HepG2 (cell line): Measurements from ENCODE around the gene MAP3K9. TPM values are rescaled to one million over a fixed set of nuclear protein-coding genes. Genes with fewer than 3 reads are reported as not detected.

Experiments used
- ATAC-seq: fragments of 200-7000 bp; cut with Tn5 transposase; 3 replicates; pipeline ENCODE4 v1.9.1; 2020; ENCODE audit warnings: mild to moderate bottlenecking, moderate library complexity
- BruUV-seq: library from RNA; stranded (reverse); fragments of 400-500 nt; replicated peaks from 2 replicates; lab custom pipeline; 2021; lab: Mats Ljungman, UMichigan
- CTCF ChIA-PET: fragments of 300-600 bp; formaldehyde crosslinking; extraction: SDS; loops from one replicate; lab custom pipeline; 2021; ENCODE audit warnings: low total read pairs, inconsistent platforms, low intra/inter-chr PET ratio; lab: Yijun Ruan, JAX
- POLR2A ChIA-PET: fragments of 350-600 bp; sonication (Branson Sonifier 250); formaldehyde crosslinking; loops from one replicate; lab custom pipeline; 2020; ENCODE audit warnings: antibody characterized with exemption, inconsistent platforms; lab: Yijun Ruan, JAX
- DNase-seq: peaks from one replicate; pipeline ENCODE4 v3.0.0-alpha.2; 2015; ENCODE audit warnings: low spot score
- FAIRE-seq: peaks from 3 replicates; lab custom pipeline; 2011; peaks lifted over from hg19 to GRCh38; lab: Jason Lieb, UNC
- H2AFZ ChIP-seq: one replicate; pipeline ENCODE4 v1.6.1; 2011; ENCODE audit warnings: low read length, inconsistent platforms
- H3K27ac ChIP-seq: fragments of 300-600 bp; 3 replicates; pipeline ENCODE4 v1.8.0; 2011; ENCODE audit warnings: mixed run types, mild to moderate bottlenecking, mixed read lengths, low read length, inconsistent platforms; ENCODE audit not compliant: insufficient read depth; ENCODE audit errors: extremely low read length
- H3K27me3 ChIP-seq, 2 experiments: fragments of 200-600 bp in 1 of 2; 2 replicates in 1 of 2; 3 replicates in 1 of 2; pipeline versions ENCODE4 v1.6.0 to v1.8.0; 2011; ENCODE audit warnings: low read length in 2 of 2, mild to moderate bottlenecking in 2 of 2, moderate library complexity in 2 of 2, inconsistent platforms in 1 of 2; ENCODE audit not compliant: insufficient read depth in 2 of 2, control insufficient read depth in 1 of 2
- H3K36me3 ChIP-seq, 2 experiments: fragments of 200-600 bp in 1 of 2; replicated peaks in 1 of 2; 2 replicates in 1 of 2; 3 replicates in 1 of 2; pipeline versions ENCODE4 v1.5.1 to v1.8.0; 2011; ENCODE audit warnings: low read length in 2 of 2, inconsistent platforms in 1 of 2; ENCODE audit not compliant: insufficient read depth in 2 of 2, control insufficient read depth in 1 of 2
- H3K4me1 ChIP-seq: 2 replicates; pipeline ENCODE4 v1.5.1; 2012; ENCODE audit warnings: low read length, inconsistent platforms; ENCODE audit not compliant: insufficient read depth
- H3K4me2 ChIP-seq: 2 replicates; pipeline ENCODE4 v1.6.0; 2011; ENCODE audit warnings: low read depth, low read length, inconsistent platforms
- H3K4me3 ChIP-seq, 3 experiments: fragments of 200-600 bp in 1 of 3; sonication (generic), shearing (Covaris generic) in 1 of 3; replicated peaks in 1 of 3; 2 replicates each; pipeline ENCODE4 v1.5.1; 2011 to 2016; ENCODE audit warnings: low read length in 3 of 3, inconsistent platforms in 2 of 3, low read depth in 2 of 3, mild to moderate bottlenecking in 2 of 3, control low read depth in 1 of 3, mixed read lengths in 1 of 3; ENCODE audit not compliant: insufficient read depth in 1 of 3
- H3K79me2 ChIP-seq: one replicate; pipeline ENCODE4 v1.6.1; 2011; ENCODE audit warnings: low read length, inconsistent platforms; ENCODE audit not compliant: insufficient read depth
- H3K9ac ChIP-seq: 2 replicates; pipeline ENCODE4 v1.6.0; 2011; ENCODE audit warnings: mild to moderate bottlenecking, low read depth, low read length, inconsistent platforms; ENCODE audit not compliant: insufficient read depth
- H3K9me3 ChIP-seq: 2 replicates; pipeline ENCODE4 v1.5.1; 2012; ENCODE audit warnings: mild to moderate bottlenecking, low read length
- H4K20me1 ChIP-seq: 2 replicates; pipeline ENCODE4 v1.6.0; 2011; ENCODE audit warnings: inconsistent platforms, mild to moderate bottlenecking, low read length, moderate library complexity; ENCODE audit not compliant: insufficient read depth
- CCAR2 ChIP-seq: fragments of 200-400 bp; formaldehyde crosslinking; optimal IDR thresholded peaks from 2 replicates; pipeline ENCODE3; 2018; ENCODE audit warnings: low read depth, mild to moderate bottlenecking, low read length, moderate library complexity
- ELK4 ChIP-seq: sonication (generic); formaldehyde crosslinking; IDR thresholded peaks from 2 replicates; pipeline ENCODE4 v1.9.0; 2021; ENCODE audit warnings: missing genetic modification reagents, borderline replicate concordance
- ERF ChIP-seq: IDR thresholded peaks from 2 replicates; pipeline ENCODE4 v1.6.1; 2018; ENCODE audit warnings: missing biosample characterization, missing genetic modification reagents
- IKZF1 ChIP-seq: fragments of 450-650 bp; IDR thresholded peaks from 2 replicates; pipeline ENCODE4 v1.7.1; 2016
- JDP2 ChIP-seq: sonication (generic); formaldehyde crosslinking; IDR thresholded peaks from 2 replicates; pipeline ENCODE4 v1.8.1; 2022; ENCODE audit warnings: missing genetic modification reagents, borderline replicate concordance
- JUN ChIP-seq: sonication (generic); formaldehyde crosslinking; IDR thresholded peaks from 2 replicates; pipeline ENCODE4 v1.4.0; 2020; ENCODE audit warnings: mild to moderate bottlenecking, missing genetic modification reagents
- MXD4 ChIP-seq: IDR thresholded peaks from 2 replicates; pipeline ENCODE4 v1.6.1; 2016; ENCODE audit warnings: mild to moderate bottlenecking, missing biosample characterization, missing genetic modification reagents
- NFE2L1 ChIP-seq: sonication (generic); formaldehyde crosslinking; IDR thresholded peaks from 2 replicates; pipeline ENCODE4 v1.4.0; 2020; ENCODE audit warnings: missing genetic modification reagents, mild to moderate bottlenecking, borderline replicate concordance
- PBX2 ChIP-seq: IDR thresholded peaks from 2 replicates; pipeline ENCODE4 v1.6.1; 2016; ENCODE audit warnings: control low read depth
- ZBTB1 ChIP-seq: sonication (generic); formaldehyde crosslinking; IDR thresholded peaks from 2 replicates; pipeline ENCODE4 v1.4.0; 2020; ENCODE audit warnings: missing genetic modification reagents, borderline replicate concordance
- ZBTB2 ChIP-seq: sonication (generic); formaldehyde crosslinking; IDR thresholded peaks from 2 replicates; pipeline ENCODE4 v1.8.0; 2022; ENCODE audit warnings: low read depth, missing genetic modification reagents
- ZNF143 ChIP-seq: sonication (generic); formaldehyde crosslinking; IDR thresholded peaks from 2 replicates; pipeline ENCODE4 v1.4.0; 2020; ENCODE audit warnings: missing genetic modification reagents
- ZNF335 ChIP-seq: sonication (generic); formaldehyde crosslinking; IDR thresholded peaks from 2 replicates; pipeline ENCODE4 v1.4.0; 2020; ENCODE audit warnings: missing genetic modification reagents
- ZNF362 ChIP-seq: sonication (generic); formaldehyde crosslinking; IDR thresholded peaks from 2 replicates; pipeline ENCODE4 v1.4.0; 2020; ENCODE audit warnings: missing genetic modification reagents, mild to moderate bottlenecking, borderline replicate concordance
- ZNF552 ChIP-seq: sonication (generic); formaldehyde crosslinking; IDR thresholded peaks from 2 replicates; pipeline ENCODE4 v1.9.0; 2022; ENCODE audit warnings: missing genetic modification reagents, mild to moderate bottlenecking, borderline replicate concordance
- ZNF747 ChIP-seq: sonication (generic); formaldehyde crosslinking; IDR thresholded peaks from 2 replicates; pipeline ENCODE4 v1.8.1; 2023; ENCODE audit warnings: missing genetic modification reagents, mild to moderate bottlenecking, borderline replicate concordance
- ZNF772 ChIP-seq: sonication (generic); formaldehyde crosslinking; IDR thresholded peaks from 2 replicates; pipeline ENCODE4 v1.5.0; 2020; ENCODE audit warnings: mild to moderate bottlenecking, missing genetic modification reagents
- WGBS: methylation state at CpG from one replicate; pipeline ENCODE4 v1.1.6; 2017; ENCODE audit warnings: low lambda C conversion rate; 5-methylcytosine and 5-hydroxymethylcytosine counted together
- in situ Hi-C: cut with HindIII; loops from 2 replicates; pipeline ENCODE4 v1.10.0; 2017; ENCODE audit warnings: low pct_unique_long_range_greater_than_20kb; ENCODE audit not compliant: extremely low pct_ligation_motif_present
- intact Hi-C: fragments of 100-400 bp; cut with micrococcal nuclease; formaldehyde crosslinking; loops from one replicate; pipeline ENCODE4 v1.10.0; 2022; ENCODE audit not compliant: unreplicated experiment
- polyA plus RNA-seq, 8 experiments: library from polyadenylated mRNA; depleted of rRNA in 3 of 8; stranded (reverse) in 7 of 8; unstranded in 1 of 8; fragments of >200 nt; fragmentation: Illumina TruSeq in 4 of 8; extraction: Trizol in 4 of 8; gene quantifications; 2 replicates each; pipeline versions ENCODE4 v1.2.1 to v1.2.3, GENCODE V29; 2011 to 2016; ENCODE audit warnings: low read depth in 4 of 8, missing spikeins in 1 of 8, mixed read lengths in 1 of 8; ENCODE audit not compliant: insufficient read depth in 1 of 8
- total RNA-seq, 5 experiments: library from RNA; depleted of rRNA; stranded (reverse); fragments of >200 nt; fragmentation: Illumina TruSeq; extraction: Trizol; gene quantifications; 2 replicates each; pipeline ENCODE4 v1.2.3, GENCODE V29; 2016; ENCODE audit warnings: low read depth in 1 of 5

Gene MAP3K9
- total and polyA plus RNA-seq, 2 of the 13 experiments (the other 11 are each of a cell fraction or from before 2014, with no cell fraction given): 4.3 to 4.5 TPM

- no peak for DNase-seq
- Histone ChIP-seq H3K27ac (no peak overlapping the region), H3K4me1 (peaks cover 13% of the 10 kb centered on the region), H3K9me3 (no peaks in the 10 kb centered on the region), H3K4me3 (no peak overlapping the region)
- ChIA-PET POLR2A (no interaction called here), CTCF (no interaction called here)
- WGBS: 93% methylated on average over 1 of the region's 1 CpG
- no peak for FAIRE-seq
- no TSS peak for BruUV-seq
- intact Hi-C loops: no loop called here
- TF ChIP-seq ZNF362 (CRISPR knock-in tag) (no peak), IKZF1 (no peak), JUN (CRISPR knock-in tag) (no peak), ZNF552 (CRISPR knock-in tag) (no peak), ZNF335 (CRISPR knock-in tag) (no peak), MXD4 (CRISPR knock-in tag) (no peak), ERF (CRISPR knock-in tag) (no peak), ZNF747 (CRISPR knock-in tag) (no peak), CCAR2 (no peak), ZBTB1 (no peak), PBX2 (CRISPR knock-in tag) (no peak), ZBTB2 (no peak), ZNF143 (CRISPR knock-in tag) (no peak), NFE2L1 (CRISPR knock-in tag) (no peak), ELK4 (CRISPR knock-in tag) (no peak), JDP2 (CRISPR knock-in tag) (no peak), ZNF772 (CRISPR knock-in tag) (no peak)
- TF ChIP-seq, all 625 proteins: peak for 0
- Histone ChIP-seq H2AFZ (no peak overlapping the region), H4K20me1 (no peaks in the 10 kb centered on the region), H3K4me2 (no peak overlapping the region), H3K79me2 (no peaks in the 10 kb centered on the region), H3K9ac (no peak overlapping the region), H3K27me3 (no peaks in the 10 kb centered on the region), H3K36me3 (peaks cover 5 to 24% of the 10 kb centered on the region in 2 experiments; a peak in 3 of 5 replicates)
- no peak for ATAC-seq
- in situ Hi-C loops: no loop called here
Measured at GRCh38 chr14:70759398-70759797, 49.9 kb downstream of the MAP3K9 start.
